ENCODE data around the gene GRAMD1A. TPM values are rescaled to one million over a fixed set of nuclear protein-coding genes. Genes with fewer than 3 reads are reported as not detected.
"Not testable (repeated sequence)": the region's sequence is repeated elsewhere in the genome, so short reads cannot be mapped to it uniquely, and the experiment has no call there.

GRAMD1A gene
- total and polyA plus RNA-seq, 11 donors: 21.8 to 64.5 (median 31.3) TPM

- H3K4me3 ChIP-seq: no peak overlapping the region
- intact Hi-C loops (cut with DNase I): no loop called here
- TF ChIP-seq CTCF (IDR thresholded peaks at IDR 0.05) (no peak), POLR2A (IDR thresholded peaks at IDR 0.05) (no peak)
- no peaks in the 10 kb centered on the region for H3K36me3 ChIP-seq
- H3K27ac ChIP-seq: no peak overlapping the region
- ATAC-seq (no peak), DNase-seq (no peak)
- no peaks in the 10 kb centered on the region for H3K27me3 ChIP-seq
- 77 to 84% (median 79%) methylated on average over 5 to 6 of the region's 6 CpGs for WGBS, 4 donors
- H3K9me3 ChIP-seq: peaks cover 0 to 4% (median 0%) of the 10 kb centered on the region in 12 donors
- H3K4me1 ChIP-seq: peaks cover 0 to 14% (median 6%) of the 10 kb centered on the region in 12 donors
These were observed 32.6 kb upstream of the GRAMD1A start for GRCh38 chr19:34967551-34967950.

GRCh38 chr19:34969721-34970120 is 30.4 kb upstream of the GRAMD1A start:
- peaks cover 0 to 12% (median 0%) of the 10 kb centered on the region in 12 donors for H3K4me1 ChIP-seq
- ATAC-seq (no peak), DNase-seq (no peak)
- peaks cover 0 to 4% (median 0%) of the 10 kb centered on the region in 12 donors for H3K9me3 ChIP-seq
- no peaks in the 10 kb centered on the region for H3K27me3 ChIP-seq
- intact Hi-C loops (cut with DNase I): loop anchor here in 4 of 10 donors (5.0 kb wide), 2 partner anchors 123 to 168 kb away; partner anchors contain the start of genes FXYD1 (in 1 of the 4) and LGI4 (in 1 of the 4)
- TF ChIP-seq CTCF (IDR thresholded peaks at IDR 0.05) (no peak), POLR2A (IDR thresholded peaks at IDR 0.05) (no peak)
- H3K27ac ChIP-seq: no peak overlapping the region
- 95 to 100% (median 95%) methylated on average over 6 of the region's 6 CpGs for WGBS, 4 donors
- no peak overlapping the region for H3K4me3 ChIP-seq
- H3K36me3 ChIP-seq: no peaks in the 10 kb centered on the region

- H3K4me3 ChIP-seq, ATAC-seq, H3K9me3 ChIP-seq, DNase-seq, H3K27me3 ChIP-seq, H3K36me3 ChIP-seq, H3K27ac ChIP-seq: not testable (repeated sequence)
- H3K4me1 ChIP-seq: peaks cover 0 to 18% (median 0%) of the 10 kb centered on the region in 12 donors
- intact Hi-C loops (cut with DNase I): loop anchor here in 4 of 10 donors (5.0 kb wide), 2 partner anchors 122 to 167 kb away; partner anchors contain the start of genes FXYD1 (in 1 of the 4) and LGI4 (in 1 of the 4)
- WGBS, 4 donors: 88 to 90% (median 89%) methylated on average over 12 of the region's 12 CpGs
These were observed 29.8 kb upstream of the GRAMD1A start for GRCh38 chr19:34970185-34970780.

GRCh38 chr19:34972163-34972705 is 27.9 kb upstream of the GRAMD1A start:
- WGBS, 4 donors: 85 to 90% (median 89%) methylated on average over 7 of the region's 7 CpGs
- TF ChIP-seq CTCF (IDR thresholded peaks at IDR 0.05): no peak
- no peak for TF ChIP-seq POLR2A (IDR thresholded peaks at IDR 0.05)
- ATAC-seq (no peak), DNase-seq (no peak)
- H3K36me3 ChIP-seq: no peaks in the 10 kb centered on the region
- H3K4me3 ChIP-seq: no peak overlapping the region
- peaks cover 0 to 9% (median 0%) of the 10 kb centered on the region in 12 donors for H3K9me3 ChIP-seq
- intact Hi-C loops (cut with DNase I): loop anchor here in 5 of 10 donors (2.0 to 5.0 kb wide), 4 partner anchors 41 to 165 kb away; partner anchors contain the start of genes FXYD1 (in 1 of the 5) and LGI4 (in 1 of the 5)
- H3K27me3 ChIP-seq: no peaks in the 10 kb centered on the region
- peaks cover 0 to 25% (median 0%) of the 10 kb centered on the region in 12 donors for H3K4me1 ChIP-seq
- no peak overlapping the region for H3K27ac ChIP-seq
